ENCODE results near the gene PPP1R13B. TPM values are rescaled to one million over a fixed set of nuclear protein-coding genes. Genes with fewer than 3 reads are reported as not detected.

Gene PPP1R13B
- total RNA-seq, 4 donors from 2014 or later: 12.7 to 25.0 (median 20.6) TPM

DNA sequence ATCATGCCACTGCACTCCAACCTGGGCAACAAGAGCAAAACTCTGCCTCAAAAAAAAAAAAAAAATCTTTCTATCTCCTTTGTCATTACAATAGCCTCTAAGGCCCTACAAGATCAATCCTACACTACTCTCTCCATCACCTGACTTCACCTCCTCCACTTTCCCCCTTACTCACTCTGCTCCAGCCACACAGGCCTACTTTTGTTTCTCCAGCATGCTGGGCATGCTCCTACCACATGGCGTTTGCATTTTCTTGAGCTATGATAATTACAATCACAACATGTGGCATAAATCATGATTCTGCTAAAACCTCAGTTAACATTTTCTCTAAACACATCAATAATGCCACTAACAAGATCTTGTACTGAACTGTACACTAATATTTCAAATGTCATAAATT lies 7.8 kb downstream of the PPP1R13B start:
- WGBS, 2 donors: 59 to 75% methylated on average over 1 of the region's 1 CpG

GRCh38 chr14:103838117-103838516 lies 9.3 kb downstream of the PPP1R13B start:
- intact Hi-C loops (cut with DNase I): no loop called here
- no peak for TF ChIP-seq POLR2A (IDR thresholded peaks at IDR 0.05)
- TF ChIP-seq, protein P1, sequence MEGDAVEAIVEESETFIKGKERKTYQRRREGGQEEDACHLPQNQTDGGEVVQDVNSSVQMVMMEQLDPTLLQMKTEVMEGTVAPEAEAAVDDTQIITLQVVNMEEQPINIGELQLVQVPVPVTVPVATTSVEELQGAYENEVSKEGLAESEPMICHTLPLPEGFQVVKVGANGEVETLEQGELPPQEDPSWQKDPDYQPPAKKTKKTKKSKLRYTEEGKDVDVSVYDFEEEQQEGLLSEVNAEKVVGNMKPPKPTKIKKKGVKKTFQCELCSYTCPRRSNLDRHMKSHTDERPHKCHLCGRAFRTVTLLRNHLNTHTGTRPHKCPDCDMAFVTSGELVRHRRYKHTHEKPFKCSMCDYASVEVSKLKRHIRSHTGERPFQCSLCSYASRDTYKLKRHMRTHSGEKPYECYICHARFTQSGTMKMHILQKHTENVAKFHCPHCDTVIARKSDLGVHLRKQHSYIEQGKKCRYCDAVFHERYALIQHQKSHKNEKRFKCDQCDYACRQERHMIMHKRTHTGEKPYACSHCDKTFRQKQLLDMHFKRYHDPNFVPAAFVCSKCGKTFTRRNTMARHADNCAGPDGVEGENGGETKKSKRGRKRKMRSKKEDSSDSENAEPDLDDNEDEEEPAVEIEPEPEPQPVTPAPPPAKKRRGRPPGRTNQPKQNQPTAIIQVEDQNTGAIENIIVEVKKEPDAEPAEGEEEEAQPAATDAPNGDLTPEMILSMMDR (IDR thresholded peaks at IDR 0.05): no peak
- Histone ChIP-seq H3K4me3 (no peak overlapping the region), H3K4me1 (peaks cover 0 to 40% (median 0%) of the 10 kb centered on the region in 3 donors), H3K36me3 (peaks cover 0 to 8% (median 0%) of the 10 kb centered on the region in 3 donors), H3K27ac (no peak overlapping the region), H3K27me3 (no peaks in the 10 kb centered on the region), H3K9me3 (no peaks in the 10 kb centered on the region)
- no peak for DNase-seq
- WGBS, 2 donors: 23 to 35% methylated on average over 1 of the region's 1 CpG

More for the DNA sequence above, 7.8 kb downstream of the PPP1R13B start:
- no peak overlapping the region for H3K27ac ChIP-seq
- TF ChIP-seq POLR2A (IDR thresholded peaks at IDR 0.05): no peak
- TF ChIP-seq, protein P1 (IDR thresholded peaks at IDR 0.05): no peak
- DNase-seq: no peak
- no peaks in the 10 kb centered on the region for H3K27me3 ChIP-seq
- H3K4me3 ChIP-seq: no peak overlapping the region
- H3K9me3 ChIP-seq: no peaks in the 10 kb centered on the region
- H3K36me3 ChIP-seq: peaks cover 0 to 19% (median 0%) of the 10 kb centered on the region in 3 donors
- intact Hi-C loops (cut with DNase I): no loop called here
- H3K4me1 ChIP-seq: peaks cover 0 to 39% (median 0%) of the 10 kb centered on the region in 3 donors

DNA sequence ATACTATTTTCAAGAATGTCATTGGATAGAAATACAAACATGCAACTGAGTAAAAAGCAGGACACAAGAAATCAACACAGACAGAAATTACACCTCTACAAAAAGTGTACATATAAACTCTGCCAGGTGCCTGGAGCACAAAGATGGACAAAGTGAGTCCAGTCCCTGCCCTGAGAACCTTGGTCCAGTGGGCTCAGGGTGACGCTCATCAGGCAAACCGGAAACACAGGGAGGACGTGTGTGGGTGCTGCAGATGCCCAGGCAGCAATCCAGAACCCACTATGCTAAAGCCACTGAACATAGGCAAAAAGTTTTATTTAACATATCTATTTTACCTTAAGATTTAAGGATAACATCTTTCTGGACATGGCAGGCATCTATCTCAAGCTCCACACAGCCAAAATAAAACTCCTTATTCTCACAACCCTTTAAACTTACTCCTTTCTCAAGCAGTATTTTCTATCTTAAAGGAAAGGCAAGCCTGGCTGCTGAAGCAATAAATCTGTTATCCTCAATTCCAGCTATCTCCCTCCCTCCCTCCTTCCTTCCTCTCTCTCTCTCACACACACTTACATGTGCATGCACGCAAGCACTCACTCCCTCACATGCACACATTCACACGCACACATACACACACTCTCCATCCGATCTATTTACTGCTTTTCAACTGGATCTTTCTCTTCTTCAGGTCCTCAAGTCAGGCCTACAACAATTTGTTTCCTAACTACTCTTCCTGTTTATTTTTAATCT lies 10.2 kb downstream of the PPP1R13B start:
- TF ChIP-seq, protein P1 (IDR thresholded peaks at IDR 0.05): no peak
- TF ChIP-seq POLR2A (IDR thresholded peaks at IDR 0.05): no peak
- DNase-seq: no peak
- Histone ChIP-seq H3K36me3 (no peaks in the 10 kb centered on the region), H3K4me1 (peaks cover 0 to 43% (median 0%) of the 10 kb centered on the region in 3 donors), H3K4me3 (no peak overlapping the region), H3K27ac (no peak overlapping the region), H3K9me3 (no peaks in the 10 kb centered on the region), H3K27me3 (no peaks in the 10 kb centered on the region)
- intact Hi-C loops (cut with DNase I): no loop called here
- WGBS, 2 donors: 38 to 47% methylated on average over 6 of the region's 6 CpGs

GRCh38 chr14:103834956-103835355 lies 12.4 kb downstream of the PPP1R13B start:
- intact Hi-C loops (cut with DNase I): no loop called here
- no peaks in the 10 kb centered on the region for H3K36me3 ChIP-seq

GRCh38 chr14:103833711-103834110 lies 13.7 kb downstream of the PPP1R13B start:
- intact Hi-C loops (cut with DNase I): no loop called here
- WGBS, 2 donors: 80 to 86% methylated on average over 4 of the region's 4 CpGs
- Histone ChIP-seq H3K4me1 (peaks cover 0 to 43% (median 11%) of the 10 kb centered on the region in 3 donors), H3K27ac (no peak overlapping the region), H3K4me3 (no peak overlapping the region), H3K36me3 (no peaks in the 10 kb centered on the region), H3K9me3 (no peaks in the 10 kb centered on the region), H3K27me3 (no peaks in the 10 kb centered on the region)
- DNase-seq: no peak
- no peak for TF ChIP-seq POLR2A (IDR thresholded peaks at IDR 0.05)
- TF ChIP-seq, protein P1 (IDR thresholded peaks at IDR 0.05): no peak

More at GRCh38 chr14:103834956-103835355, 12.4 kb downstream of the PPP1R13B start:
- peaks cover 0 to 44% (median 9%) of the 10 kb centered on the region in 3 donors for H3K4me1 ChIP-seq
- H3K9me3 ChIP-seq: no peaks in the 10 kb centered on the region
- 100% methylated on average over 2 of the region's 2 CpGs for WGBS, 2 donors
- H3K27me3 ChIP-seq: no peaks in the 10 kb centered on the region
- TF ChIP-seq POLR2A (IDR thresholded peaks at IDR 0.05): no peak
- TF ChIP-seq, protein P1 (IDR thresholded peaks at IDR 0.05): no peak
- DNase-seq: no peak
- H3K4me3 ChIP-seq: no peak overlapping the region
- no peak overlapping the region for H3K27ac ChIP-seq

Measured in esophagus squamous epithelium (tissue), 5 donors.